GM13976 (cell line): Measurements from ENCODE around the gene RAB5IF.

ENCODE experiments used
- DNase-seq: peaks from one replicate; pipeline ENCODE4 v3.0.0; 2012; ENCODE audit warnings: low spot score
- CTCF ChIP-seq: IDR thresholded peaks from 2 replicates; pipeline ENCODE4 v1.5.1; 2012; ENCODE audit warnings: borderline replicate concordance, mild to moderate bottlenecking; ENCODE audit not compliant: insufficient read depth; ENCODE audit errors: extremely low read depth, missing control alignments, control extremely low read depth
- in situ Hi-C: fragments of 300-500 bp; cut with MboI; formaldehyde crosslinking; loops from one replicate; pipeline ENCODE4 v1.12.0; 2022; ENCODE audit warnings: low sequenced_read_pairs, mixed read lengths, inconsistent platforms; ENCODE audit not compliant: unreplicated experiment

RAB5IF gene

DNA sequence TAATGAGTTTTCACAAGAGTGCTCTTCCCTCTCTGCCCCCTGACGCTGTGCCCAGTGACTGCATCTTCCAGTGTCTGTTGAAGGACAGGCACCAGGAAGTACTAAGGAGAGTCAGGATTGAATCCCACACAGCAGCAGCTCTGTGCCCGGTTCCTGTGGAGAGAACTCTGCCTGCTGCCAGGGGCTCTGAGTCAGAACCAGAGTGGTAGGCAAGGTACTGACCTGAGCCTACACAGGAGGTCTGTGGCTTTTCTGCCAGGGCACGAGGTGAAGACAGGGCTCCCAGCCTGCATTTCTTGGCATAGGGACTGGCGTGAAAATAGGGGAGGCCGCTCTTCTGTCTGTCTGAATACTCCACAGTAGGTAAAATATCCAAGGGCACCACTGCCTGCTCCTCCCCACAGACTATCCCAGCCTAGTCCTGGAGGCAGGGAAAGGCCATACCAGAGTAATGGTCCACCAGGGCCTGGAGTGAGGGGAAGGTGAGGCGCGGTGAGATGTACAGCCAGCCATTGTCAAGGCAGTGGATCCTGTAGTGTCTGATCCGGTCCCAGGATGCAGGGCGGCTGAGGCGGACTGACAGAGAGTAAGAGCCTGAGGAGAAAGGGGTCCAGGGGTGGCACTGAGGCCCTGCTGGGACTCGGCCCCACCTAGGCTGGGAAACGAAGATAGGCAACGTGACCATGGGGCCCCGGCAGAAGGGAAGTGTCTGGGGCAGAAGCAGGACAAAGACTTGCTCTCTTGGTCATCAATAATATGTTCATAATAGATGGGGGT lies 9.4 kb downstream of the RAB5IF start:
- in situ Hi-C loops = no loop called here
- TF ChIP-seq CTCF = no peak
- no peak for DNase-seq

GRCh38 chr20:36620917-36621316 lies 15.3 kb downstream of the RAB5IF start:
- in situ Hi-C loops = no loop called here
- no peak for DNase-seq
- no peak for TF ChIP-seq CTCF

GRCh38 chr20:36623444-36623843 lies 17.9 kb downstream of the RAB5IF start:
- no peak for DNase-seq
- TF ChIP-seq CTCF = no peak
- in situ Hi-C loops = no loop called here

GRCh38 chr20:36624068-36624943 lies 18.7 kb downstream of the RAB5IF start:
- TF ChIP-seq CTCF = no peak
- DNase-seq = no peak
- in situ Hi-C loops = no loop called here

DNA sequence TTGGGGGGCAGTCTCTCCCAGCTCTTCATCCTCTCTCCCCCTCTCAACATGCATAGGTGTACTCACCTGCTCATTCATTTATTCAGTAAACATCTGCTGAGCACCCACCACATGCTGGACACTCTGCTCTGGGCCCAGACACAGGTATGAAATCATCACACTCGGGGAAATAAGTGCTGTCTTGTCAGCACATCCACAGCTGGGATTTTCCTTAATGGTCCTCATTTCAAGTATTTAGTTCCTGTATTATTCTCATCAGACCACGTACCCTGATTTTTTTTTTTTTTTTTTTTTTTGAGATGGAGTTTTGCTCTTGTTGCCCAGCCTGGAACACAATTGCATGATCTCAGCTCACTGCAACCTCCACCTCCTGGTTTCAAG lies 19.4 kb downstream of the RAB5IF start:
- in situ Hi-C loops = no loop called here
- no peak for TF ChIP-seq CTCF
- DNase-seq = no peak

DNA sequence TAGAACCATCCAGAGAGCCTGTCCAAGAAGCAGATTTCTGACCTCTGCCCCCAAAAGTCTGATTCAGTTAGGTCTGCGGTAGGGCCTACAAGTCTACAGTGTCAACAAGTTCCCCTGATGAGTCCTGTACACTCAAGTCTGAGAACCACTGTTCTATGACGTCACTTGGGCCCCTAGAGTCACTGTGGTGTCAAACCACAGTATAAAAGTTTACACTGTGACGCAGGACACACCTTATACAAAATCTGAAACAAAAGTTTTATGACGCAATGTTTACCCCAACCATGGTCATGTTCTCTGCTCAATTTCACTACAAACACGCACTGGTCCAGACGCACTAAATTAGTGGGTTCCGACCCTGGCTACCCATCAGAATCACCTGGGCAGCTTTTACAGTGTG lies 22.5 kb downstream of the RAB5IF start:
- no peak for DNase-seq
- in situ Hi-C loops = no loop called here
- TF ChIP-seq CTCF = no peak
